Activated T-cell treated with anti-CD3 and anti-CD28 coated beads, Interleukin-2, amount 50 U/mL, for 1 hour (primary cell): Measurements from ENCODE around the gene GP5.

Experiments used
- DNase-seq: peaks from one replicate; pipeline ENCODE4 v3.0.0-alpha.2; 2020

GP5 gene, protein sequence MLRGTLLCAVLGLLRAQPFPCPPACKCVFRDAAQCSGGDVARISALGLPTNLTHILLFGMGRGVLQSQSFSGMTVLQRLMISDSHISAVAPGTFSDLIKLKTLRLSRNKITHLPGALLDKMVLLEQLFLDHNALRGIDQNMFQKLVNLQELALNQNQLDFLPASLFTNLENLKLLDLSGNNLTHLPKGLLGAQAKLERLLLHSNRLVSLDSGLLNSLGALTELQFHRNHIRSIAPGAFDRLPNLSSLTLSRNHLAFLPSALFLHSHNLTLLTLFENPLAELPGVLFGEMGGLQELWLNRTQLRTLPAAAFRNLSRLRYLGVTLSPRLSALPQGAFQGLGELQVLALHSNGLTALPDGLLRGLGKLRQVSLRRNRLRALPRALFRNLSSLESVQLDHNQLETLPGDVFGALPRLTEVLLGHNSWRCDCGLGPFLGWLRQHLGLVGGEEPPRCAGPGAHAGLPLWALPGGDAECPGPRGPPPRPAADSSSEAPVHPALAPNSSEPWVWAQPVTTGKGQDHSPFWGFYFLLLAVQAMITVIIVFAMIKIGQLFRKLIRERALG

DNA sequence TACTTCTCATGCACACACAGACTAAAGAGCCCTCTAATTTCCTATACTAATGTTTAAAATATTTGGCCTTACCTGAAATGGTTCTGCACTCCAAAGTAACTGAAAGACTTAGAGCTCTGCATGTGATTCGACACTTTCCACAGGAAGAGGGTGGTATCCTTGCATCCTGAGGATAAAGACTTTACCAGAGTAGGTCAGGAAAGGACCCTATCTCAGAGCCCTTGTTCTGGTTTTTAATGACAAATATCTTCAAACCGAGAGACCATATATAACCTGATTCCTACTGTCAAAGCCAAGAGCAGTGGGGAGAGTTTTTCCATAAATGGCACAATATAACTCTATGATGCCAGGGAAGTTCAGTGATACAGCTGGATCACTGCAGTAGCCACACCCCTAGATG is at the start of gene GP5:
GP5 (minus strand) TSS at position 101 of the 400 bp plus-strand sequence. CDS start 984 bp downstream, outside the sequence.
- DNase-seq, result no peak

DNA sequence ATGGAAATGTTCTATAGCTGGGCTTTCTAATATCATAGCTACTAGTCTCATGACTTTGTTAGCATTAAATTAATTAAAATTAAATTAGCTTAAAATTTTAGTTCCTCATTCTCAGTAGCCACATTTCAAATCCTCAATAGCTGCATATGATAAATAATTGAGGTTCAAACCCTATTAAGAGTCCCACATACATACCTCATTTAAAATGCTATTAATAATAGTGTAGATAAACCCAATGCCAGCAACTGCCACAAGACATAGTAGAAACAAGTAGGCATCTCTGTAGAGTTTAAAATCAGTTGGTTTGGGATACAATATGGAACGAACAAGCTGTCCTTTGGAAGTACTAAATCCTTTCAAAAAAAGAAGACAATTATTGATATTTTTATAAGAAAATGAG is 48.6 kb upstream of the GP5 start:
- DNase-seq, result no peak

DNA sequence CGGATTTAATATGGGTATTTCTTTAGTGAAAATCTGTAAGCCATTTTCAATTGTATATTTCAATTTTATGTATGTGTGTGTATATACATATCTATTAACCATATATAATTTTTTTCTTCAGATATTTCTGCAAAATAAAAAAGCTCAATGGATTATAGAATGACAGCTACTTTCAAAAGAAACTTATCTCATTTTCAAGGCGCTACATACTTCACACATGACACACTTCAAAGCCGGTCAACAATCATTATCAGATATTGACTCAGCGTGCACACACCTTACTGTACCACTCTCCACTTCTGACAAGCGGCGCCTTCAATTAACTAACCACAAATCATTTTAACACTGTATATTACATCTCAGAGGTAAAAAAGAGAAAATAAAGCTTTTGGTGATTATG is 48.1 kb upstream of the GP5 start:
- no peak for DNase-seq

DNA sequence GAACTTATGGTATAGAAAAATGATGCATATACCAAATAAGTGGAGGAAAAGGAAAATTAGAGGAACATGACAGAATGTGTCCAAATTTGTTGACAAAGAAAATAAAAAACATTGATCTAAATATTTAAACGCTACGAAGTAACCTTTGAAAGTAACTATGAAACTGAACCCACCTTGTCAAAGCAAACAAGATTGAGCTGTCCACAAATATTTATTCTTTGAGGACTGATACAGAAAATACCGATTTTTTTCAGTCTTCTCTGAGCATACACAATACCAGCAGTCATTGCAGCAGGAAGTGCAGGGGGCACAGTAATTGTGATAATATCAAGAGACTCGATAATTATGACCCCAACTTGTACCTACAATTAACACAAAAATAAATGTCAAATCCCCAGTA is 47.7 kb upstream of the GP5 start:
- no peak for DNase-seq

DNA sequence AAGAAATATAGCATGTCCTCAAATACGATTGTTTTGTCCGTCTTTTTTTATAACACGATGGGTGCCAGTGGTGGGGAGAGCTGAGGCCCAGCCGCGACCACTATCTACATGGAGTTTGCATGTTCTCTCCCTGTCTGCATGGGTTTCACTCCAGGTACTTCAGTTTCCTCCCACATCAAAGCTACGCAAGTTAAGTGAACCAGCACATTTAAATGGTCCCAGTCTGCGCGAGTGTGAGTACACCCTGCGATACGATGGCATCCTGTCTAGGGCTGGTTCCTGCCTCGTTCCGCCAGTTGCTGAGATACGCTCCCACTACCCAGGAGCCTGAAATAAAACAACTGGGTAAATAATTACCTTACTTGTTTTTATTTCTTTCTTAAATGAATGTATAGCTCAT is 47.1 kb upstream of the GP5 start:
- no peak for DNase-seq

DNA sequence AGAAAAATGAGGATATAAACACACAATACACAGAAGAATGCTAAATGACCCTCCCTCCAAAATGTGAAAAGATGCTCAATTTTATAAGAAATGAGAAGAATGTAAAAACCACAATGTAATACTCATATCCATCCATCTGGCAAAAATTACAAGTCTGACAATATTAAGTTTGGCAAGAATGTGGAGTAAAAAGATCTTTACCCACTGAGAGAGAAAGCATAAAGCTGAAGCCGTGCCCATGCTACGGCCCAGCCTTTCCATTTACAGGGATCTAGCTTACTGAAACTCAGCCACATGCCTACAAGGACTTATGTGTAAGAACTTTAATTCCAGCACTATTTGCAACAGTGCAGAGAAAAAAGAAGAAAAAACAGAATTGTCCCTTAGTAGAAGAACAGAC is 44.8 kb upstream of the GP5 start:
- no peak for DNase-seq

DNA sequence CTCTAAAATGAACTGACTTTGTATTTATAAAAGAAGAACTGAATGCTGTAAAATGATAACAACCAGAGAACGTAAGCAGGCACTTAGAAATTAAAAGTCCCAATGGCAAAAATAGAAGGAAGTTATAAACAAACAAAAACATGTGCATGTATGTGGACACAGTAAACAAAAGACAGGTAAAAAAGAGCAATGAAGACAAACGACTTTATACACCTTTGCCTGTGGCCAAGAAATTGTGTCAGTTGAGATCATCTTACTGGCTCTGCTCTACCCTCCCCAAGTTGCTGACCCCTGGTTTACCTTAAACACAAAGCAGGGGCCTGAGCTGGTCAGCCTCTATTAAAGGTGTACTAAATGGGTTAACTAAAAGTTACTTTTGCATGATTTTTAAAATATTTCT is 41.7 kb upstream of the GP5 start:
- no peak for DNase-seq

DNA sequence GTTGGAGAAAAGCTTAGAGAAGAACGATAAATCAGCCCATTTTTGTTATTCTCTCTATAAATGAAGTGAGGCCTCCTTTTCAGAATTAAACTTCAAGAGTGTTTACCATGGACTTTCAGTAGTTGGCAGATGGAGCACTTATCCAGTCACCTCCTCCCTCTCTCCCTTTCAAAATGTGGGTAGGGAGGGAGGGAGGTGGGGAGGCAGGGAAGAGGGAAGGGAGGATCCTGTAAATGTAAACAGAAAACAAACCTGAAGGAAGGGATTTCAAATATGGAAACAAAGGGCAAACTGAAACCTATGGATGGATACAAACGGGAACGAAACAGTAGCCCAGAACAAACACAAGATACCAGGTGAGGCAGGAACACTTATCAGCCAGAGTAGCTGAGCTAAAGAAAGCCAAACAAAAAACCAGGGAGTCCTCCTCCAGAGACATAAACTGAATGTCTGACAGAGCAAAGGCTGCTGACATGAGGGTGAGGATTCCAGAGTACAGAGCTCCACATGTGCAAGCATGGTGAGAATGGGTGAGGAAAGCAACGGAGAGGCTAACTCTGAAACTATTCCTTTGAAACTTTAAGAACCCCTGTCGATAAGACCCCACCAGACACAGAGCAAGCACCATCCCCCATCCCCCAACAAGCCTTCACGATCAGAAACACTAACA is 41.0 kb upstream of the GP5 start:
- DNase-seq, result no peak

DNA sequence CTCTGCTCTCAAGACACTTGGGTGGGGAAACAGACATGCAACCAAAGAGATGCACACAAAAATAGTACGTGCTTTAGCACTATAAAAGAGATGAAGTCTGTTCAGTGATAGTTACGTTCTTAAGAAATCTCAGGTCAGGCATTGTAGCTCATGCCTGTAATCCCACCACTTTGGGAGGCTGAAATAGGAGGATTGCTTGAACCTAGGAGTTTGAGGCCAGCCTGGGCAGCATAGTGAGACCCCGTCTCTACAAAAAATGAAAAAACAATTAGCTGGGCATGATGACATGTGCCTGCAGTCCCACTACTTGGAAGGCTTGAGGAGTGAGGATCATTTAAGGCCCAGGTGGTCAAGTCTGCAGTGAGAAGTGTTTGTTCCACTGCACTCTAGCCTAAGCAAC is 35.4 kb upstream of the GP5 start:
- DNase-seq, result no peak

DNA sequence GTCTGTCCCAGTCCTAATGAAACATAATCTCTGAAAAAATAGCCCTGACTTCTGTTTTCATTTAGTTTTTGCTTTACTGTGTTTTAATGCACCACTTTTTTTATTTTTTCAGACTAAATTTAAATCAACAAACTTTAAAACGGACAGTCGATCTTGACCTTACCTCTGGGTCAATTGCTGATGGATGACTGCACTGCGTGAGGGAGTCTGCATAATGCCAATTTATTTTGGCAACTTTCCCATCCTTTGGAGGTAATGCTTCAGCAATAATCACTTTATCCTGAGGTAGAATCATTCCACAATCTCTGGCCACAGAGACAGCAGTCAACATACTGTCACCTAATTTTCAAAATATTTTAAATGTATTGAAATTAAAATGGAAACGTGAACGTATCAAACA is 32.5 kb upstream of the GP5 start:
- no peak for DNase-seq

DNA sequence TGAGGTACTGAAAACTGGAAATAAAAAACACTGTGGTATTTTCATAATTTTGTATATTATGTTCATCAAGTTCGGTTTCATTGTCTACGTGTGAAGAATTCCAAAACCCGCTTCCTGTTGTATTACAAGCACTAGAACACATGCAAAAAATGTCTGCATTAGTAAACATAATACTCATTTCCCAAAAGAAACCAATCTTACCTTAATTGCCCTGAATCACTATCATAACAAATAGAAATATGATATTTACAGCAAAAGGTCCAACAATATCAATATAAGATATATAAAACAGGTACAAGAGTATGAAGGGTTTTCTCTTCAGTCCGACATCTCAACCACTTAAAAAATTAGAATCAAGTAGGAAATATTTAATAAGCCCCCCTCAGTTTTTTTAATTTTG is 26.3 kb upstream of the GP5 start:
- DNase-seq, result no peak

DNA sequence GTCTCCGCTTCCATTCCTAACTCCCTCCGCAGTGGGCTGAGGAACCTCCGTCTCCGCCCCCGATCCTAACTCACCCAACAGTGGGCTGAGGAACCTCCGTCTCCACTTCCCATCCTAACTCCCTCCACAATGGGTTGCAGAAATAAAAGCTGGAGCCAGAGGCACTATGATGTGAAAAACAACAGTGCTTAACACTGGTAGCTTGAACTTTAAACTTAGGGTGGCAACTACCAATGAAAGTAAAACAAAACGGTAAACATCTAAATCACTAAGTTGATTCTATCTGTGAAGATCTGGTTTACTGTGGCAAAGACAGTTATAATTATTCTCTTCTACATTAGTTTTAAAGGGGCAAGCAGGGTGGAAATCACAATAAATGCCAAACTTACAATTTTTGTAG is 25.9 kb upstream of the GP5 start:
- DNase-seq, result no peak

DNA sequence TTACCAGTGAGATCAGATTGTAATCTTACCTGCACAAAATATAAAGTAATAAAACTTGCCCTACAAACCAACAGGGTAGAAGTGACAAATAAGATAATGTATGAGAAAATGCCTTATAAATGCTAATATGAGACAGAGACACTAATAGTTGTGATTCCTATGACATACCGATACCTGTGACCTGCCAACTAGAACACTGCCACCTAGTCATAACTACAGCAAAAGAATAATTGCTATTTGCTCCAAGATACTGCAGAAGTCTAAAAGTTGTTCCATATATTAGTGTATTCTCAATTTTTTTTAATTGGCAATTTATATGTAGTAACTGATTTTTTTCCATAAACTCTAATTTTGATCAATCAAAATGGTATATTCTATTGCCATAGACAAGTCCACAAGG is 25.3 kb upstream of the GP5 start:
- no peak for DNase-seq

DNA sequence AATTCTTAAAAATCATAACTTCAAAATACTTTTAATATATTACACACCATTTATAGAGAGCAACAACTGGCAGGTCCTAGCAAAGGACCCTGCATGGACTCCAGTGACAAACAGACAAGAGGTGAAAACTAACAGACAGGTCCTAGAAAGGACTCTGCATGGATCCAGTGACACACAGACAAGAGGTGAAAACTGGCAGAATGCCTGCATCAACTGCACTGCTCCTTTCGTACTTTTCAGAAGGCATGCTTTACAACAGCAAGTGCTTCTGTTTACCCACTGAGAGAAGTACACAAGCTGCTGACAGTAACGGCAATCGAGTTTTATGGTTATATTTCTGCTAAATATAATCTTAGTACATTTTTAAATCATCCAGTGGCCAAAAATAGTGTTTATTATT is 24.3 kb upstream of the GP5 start:
- DNase-seq, result no peak

DNA sequence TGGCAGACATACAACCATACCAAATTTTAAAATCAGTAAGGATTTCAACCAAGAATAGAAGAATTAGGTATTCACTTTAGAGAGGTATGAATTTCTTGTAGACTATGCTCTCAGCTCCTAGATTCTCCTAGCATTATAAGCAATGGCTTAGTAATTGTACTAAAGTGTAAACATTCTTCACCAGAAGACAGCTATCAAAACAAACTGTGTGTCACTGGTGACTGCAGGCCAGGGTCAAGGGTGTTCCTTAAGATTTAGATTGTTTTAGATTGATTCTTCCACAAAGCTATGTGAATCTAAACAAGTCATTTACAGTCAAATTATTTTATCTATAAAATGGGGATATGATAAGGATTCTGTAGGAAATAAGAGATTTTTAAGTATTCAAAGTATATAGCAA is 23.1 kb upstream of the GP5 start:
- no peak for DNase-seq

DNA sequence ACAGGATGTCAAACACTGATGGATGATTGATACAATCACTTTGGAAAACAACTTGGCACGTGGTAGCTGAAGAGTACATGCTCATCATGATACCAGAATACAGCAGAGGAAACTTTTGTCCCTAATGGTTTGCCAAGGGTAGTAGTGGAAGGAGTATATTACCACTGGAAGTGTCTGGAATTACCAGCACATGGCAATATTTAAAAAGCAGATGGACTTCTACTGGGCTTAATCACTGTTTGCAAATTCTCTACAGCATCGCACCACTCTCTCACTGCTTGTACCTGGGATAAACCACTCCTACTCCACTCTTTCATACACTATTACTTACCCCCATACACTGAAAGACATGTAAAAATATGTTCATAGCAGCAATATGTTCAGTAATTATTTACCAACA is 19.6 kb upstream of the GP5 start:
- DNase-seq, result no peak

DNA sequence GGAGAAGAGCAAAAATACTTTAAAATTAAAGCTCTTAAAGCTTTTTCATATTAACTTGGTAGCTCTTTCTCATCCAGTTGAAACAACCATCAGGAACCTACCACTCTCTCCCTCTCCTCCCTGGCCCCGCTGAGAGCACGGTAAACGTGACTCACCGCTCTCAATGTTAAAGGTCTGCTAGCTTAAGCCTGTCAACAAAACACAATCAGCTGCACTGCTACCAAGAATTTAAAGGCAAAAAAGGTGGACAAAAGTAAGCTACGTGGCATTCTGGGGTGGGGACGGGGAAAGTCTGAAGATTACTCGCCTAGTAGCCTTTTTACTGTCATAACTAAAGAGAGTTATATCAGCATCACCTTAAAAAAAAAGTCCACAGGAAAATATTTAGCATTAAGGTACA is 8.4 kb upstream of the GP5 start:
- no peak for DNase-seq

DNA sequence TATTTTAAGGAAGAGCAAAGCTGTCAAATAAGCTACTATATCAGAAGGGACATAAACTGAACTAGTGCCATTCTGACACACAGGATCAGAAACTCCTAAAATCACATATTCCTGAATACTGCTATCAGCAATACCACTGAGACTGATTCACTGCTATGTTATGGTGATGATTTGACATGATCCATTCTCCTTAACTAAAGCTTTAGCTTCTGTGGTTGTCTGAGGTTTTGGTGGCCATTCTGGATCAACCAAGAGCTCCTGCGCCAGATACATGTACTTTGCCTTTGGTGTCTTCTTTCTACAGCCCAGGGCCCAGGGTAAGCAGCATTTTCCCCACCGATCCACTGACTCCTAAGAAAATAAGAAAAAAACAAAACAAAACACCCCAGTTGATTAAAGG is 6.7 kb upstream of the GP5 start:
- DNase-seq, result no peak

DNA sequence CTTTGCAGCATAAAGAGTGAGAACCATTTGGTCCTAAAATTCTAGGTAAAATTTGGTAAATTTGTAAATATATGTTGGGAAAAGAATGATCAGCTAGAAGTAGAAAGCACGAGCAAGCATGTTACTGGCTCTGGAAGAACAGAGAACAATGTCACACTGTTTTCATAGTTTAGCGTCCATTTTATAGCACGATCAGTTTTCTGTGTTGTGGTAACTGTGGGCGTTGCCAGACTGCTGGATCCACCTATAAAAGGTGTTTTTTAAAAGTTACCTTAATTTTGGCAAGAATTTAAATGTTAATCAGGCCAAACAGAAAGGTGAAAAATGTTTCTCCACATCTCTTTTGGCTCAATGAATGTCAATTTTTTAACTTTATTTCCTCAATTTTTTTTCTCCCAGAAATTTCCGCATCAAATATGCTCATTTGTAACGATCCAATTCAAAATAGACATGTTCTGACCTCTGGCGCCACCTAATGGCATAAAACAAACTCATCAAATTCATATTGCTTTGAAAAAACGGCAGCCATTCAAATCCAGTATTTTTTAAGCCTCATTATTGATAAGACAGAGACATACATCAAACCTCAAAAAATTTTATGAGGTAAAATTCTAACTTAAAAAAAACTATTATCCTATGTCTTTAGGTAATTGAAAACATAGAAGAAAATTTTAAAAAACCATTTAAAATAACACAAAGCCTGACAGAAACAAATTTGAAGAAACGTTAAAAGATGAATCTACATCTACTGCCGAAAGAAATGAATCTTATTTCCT is 5.5 kb upstream of the GP5 start:
- DNase-seq, result no peak

DNA sequence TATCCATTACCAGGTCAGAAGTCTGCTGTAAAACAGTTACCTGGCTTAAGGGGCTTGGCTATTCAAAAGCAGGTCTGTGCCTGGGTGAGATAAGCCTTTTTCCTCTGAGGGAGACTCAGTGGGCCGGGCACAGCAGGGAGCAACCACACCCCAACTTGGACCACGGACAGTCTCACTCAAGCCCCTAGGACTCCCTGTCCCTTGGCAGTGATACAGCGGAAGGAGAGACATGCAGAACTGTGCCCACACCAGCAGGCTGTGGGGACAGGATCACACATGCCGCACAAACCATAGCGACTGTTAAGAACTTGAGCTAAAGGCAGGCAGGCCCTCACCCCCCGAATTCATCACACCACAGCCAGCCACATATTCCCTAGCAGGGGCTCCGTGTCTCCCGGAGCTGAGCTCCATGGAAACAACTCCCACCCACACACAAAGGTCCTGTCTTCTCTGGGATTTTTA is 2.8 kb upstream of the GP5 start:
- no peak for DNase-seq

DNA sequence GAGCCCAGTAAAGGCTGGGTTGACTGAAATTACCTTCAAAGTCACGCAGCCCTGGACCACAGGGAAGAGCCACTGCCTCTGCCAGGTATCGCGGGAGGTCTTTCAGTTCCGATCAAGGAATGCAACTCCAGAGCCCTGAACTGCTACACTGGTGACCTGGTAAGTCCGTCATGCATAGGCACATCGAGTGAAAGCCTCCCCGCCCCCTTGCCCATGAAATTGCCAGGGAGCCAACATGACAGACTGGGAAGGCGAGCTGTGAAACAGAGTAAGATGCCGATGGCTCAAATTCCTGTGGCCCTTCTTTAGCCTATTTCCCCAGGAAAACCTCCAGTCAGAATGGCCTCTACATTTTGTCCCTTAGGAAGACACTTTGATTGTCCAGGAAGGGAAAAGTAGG is 2.3 kb upstream of the GP5 start:
- DNase-seq, result no peak

DNA sequence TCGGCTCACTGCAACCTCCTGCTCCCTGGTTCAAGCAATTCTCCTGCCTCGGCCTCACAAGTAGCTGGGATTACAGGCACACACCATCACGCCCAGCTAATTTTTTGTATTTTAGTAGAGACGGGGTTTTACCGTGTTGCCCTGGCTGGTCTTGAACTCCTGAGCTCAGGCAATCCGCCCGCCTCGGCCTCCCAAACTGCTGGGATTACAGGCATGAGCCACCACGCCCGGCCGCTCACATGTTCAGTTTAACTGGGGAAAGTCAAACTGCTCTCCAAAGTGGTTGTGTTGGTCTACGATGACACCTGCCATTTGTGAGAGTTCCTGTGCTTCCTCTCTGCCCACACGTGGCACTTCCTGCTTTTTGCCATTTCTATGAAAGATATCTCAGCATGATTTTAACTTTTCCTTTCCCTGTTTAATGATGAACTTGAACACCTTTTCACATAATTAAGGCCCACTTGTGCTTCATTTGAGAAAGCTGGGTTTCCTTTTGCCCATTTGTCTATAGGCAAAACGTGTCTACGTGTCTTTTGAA is 877 bp upstream of the GP5 start:
- no peak for DNase-seq

DNA sequence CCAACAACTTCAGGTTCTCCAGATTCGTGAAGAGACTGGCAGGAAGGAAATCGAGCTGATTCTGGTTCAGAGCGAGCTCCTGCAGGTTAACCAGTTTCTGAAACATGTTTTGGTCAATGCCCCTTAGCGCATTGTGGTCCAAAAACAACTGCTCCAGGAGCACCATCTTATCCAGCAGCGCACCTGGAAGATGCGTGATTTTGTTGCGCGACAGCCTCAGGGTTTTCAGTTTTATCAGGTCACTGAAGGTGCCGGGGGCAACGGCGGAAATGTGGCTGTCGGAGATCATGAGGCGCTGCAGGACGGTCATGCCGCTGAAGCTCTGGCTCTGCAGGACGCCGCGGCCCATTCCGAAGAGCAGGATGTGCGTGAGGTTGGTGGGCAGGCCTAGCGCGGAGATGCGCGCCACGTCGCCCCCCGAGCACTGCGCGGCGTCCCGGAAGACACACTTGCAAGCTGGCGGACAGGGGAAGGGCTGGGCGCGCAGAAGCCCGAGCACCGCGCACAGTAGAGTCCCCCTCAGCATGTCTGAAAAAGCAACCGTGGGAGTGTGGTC is 1.2 kb downstream of the GP5 start:
- peak; percentile 39 for DNase-seq
